DND-41 (cell line): ENCODE data around the gene ADCY9.

Experiments used
- ATAC-seq: fragments of 200-7000 bp; cut with Tn5 transposase; 3 replicates; pipeline ENCODE4 v1.9.1; 2021; ENCODE audit warnings: low read depth; ENCODE audit not compliant: insufficient read depth
- DNase-seq: peaks from one replicate; pipeline ENCODE4 v3.0.0-alpha.2; 2020
- H2AFZ ChIP-seq: 2 replicates; pipeline ENCODE4 v1.6.0; 2012; ENCODE audit warnings: low read depth, low read length
- H3K27ac ChIP-seq: 2 replicates; pipeline ENCODE4 v1.5.1; 2012; ENCODE audit warnings: low read length, inconsistent platforms
- H3K27me3 ChIP-seq: fragments of 200-600 bp; sonication (generic); 2 replicates; pipeline ENCODE4 v1.6.0; 2012; ENCODE audit warnings: low read length, mild to moderate bottlenecking, inconsistent platforms; ENCODE audit not compliant: insufficient read depth, poor library complexity
- H3K36me3 ChIP-seq: 2 replicates; pipeline ENCODE4 v1.5.1; 2012; ENCODE audit warnings: low read length, inconsistent platforms; ENCODE audit not compliant: insufficient read depth
- H3K4me1 ChIP-seq: 2 replicates; pipeline ENCODE4 v1.5.1; 2012; ENCODE audit warnings: mild to moderate bottlenecking, low read length; ENCODE audit not compliant: insufficient read depth
- H3K4me2 ChIP-seq: 2 replicates; pipeline ENCODE4 v1.6.0; 2012; ENCODE audit warnings: mild to moderate bottlenecking, moderate library complexity, low read length, inconsistent platforms; ENCODE audit not compliant: insufficient read depth
- H3K4me3 ChIP-seq, 2 experiments: fragments of 200-600 bp in 1 of 2; shearing (Covaris generic) in 1 of 2; 2 replicates each; pipeline ENCODE4 v1.5.1; 2012 to 2016; ENCODE audit warnings: inconsistent platforms in 2 of 2, low read length in 2 of 2, mild to moderate bottlenecking in 2 of 2, low read depth in 1 of 2, moderate library complexity in 1 of 2
- H3K79me2 ChIP-seq: 2 replicates; pipeline ENCODE4 v1.6.0; 2012; ENCODE audit warnings: low read length, inconsistent platforms; ENCODE audit not compliant: insufficient read depth
- H3K9ac ChIP-seq: 2 replicates; pipeline ENCODE4 v1.6.0; 2012; ENCODE audit warnings: low read depth, mild to moderate bottlenecking, inconsistent platforms, low read length, moderate library complexity
- H3K9me3 ChIP-seq: 2 replicates; pipeline ENCODE4 v1.5.1; 2012; ENCODE audit warnings: low read length, moderate library complexity, mild to moderate bottlenecking, inconsistent platforms; ENCODE audit not compliant: insufficient read depth, severe bottlenecking
- H4K20me1 ChIP-seq: 2 replicates; pipeline ENCODE4 v1.6.0; 2012; ENCODE audit warnings: low read length; ENCODE audit not compliant: insufficient read depth
- EZH2 ChIP-seq: IDR thresholded peaks from 3 replicates; pipeline ENCODE4 v1.6.1; 2012; ENCODE audit warnings: borderline replicate concordance, low read depth, mild to moderate bottlenecking, moderate library complexity, low read length, inconsistent platforms; ENCODE audit not compliant: severe bottlenecking
- TF ChIP-seq, protein P1 (sequence below): IDR thresholded peaks from 2 replicates; pipeline ENCODE4 v1.5.1; 2012; ENCODE audit warnings: borderline replicate concordance, low read length, moderate library complexity, mild to moderate bottlenecking; ENCODE audit not compliant: poor library complexity, severe bottlenecking; ENCODE audit errors: extremely low read depth

Gene ADCY9

DNA sequence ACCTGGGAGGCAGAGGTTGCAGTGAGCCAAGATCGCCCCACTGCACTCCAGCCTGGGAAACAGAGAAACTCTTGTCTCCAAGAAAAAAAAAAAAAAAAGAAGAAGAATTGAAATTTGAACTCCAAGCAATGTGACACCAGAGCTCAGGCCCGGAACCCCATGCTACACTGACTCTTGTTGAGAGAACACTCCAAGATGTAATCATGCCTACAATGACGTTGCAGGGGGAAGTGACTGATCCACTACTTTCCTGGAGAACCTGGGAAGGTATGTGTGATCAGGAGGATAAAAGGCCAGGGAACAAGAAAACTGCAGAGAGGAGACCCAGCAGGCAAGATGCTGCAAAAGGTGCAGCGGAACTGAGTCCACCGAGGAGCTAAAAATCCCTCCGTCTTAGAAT, 57.9 kb downstream of the ADCY9 start:
- Histone ChIP-seq H3K27ac (no peak overlapping the region), H3K79me2 (no peaks in the 10 kb centered on the region), H2AFZ (no peak overlapping the region), H3K4me2 (no peak overlapping the region), H3K4me3 (no peak overlapping the region), H3K27me3 (no peaks in the 10 kb centered on the region), H3K9ac (no peak overlapping the region), H3K36me3 (no peaks in the 10 kb centered on the region), H3K4me1 (no peaks in the 10 kb centered on the region), H3K9me3 (peaks cover 16% of the 10 kb centered on the region), H4K20me1 (no peaks in the 10 kb centered on the region)
- ATAC-seq (no peak), DNase-seq (no peak)
- TF ChIP-seq, protein P1, sequence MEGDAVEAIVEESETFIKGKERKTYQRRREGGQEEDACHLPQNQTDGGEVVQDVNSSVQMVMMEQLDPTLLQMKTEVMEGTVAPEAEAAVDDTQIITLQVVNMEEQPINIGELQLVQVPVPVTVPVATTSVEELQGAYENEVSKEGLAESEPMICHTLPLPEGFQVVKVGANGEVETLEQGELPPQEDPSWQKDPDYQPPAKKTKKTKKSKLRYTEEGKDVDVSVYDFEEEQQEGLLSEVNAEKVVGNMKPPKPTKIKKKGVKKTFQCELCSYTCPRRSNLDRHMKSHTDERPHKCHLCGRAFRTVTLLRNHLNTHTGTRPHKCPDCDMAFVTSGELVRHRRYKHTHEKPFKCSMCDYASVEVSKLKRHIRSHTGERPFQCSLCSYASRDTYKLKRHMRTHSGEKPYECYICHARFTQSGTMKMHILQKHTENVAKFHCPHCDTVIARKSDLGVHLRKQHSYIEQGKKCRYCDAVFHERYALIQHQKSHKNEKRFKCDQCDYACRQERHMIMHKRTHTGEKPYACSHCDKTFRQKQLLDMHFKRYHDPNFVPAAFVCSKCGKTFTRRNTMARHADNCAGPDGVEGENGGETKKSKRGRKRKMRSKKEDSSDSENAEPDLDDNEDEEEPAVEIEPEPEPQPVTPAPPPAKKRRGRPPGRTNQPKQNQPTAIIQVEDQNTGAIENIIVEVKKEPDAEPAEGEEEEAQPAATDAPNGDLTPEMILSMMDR, result no peak
- no peak for TF ChIP-seq EZH2

GRCh38 chr16:4057439-4057877, 58.8 kb downstream of the ADCY9 start:
- no peak for TF ChIP-seq EZH2
- TF ChIP-seq, protein P1, result no peak
- H3K27me3 ChIP-seq, result no peaks in the 10 kb centered on the region
- no peaks in the 10 kb centered on the region for H4K20me1 ChIP-seq
- no peaks in the 10 kb centered on the region for H3K4me1 ChIP-seq
- no peaks in the 10 kb centered on the region for H3K36me3 ChIP-seq
- no peak for ATAC-seq
- H3K4me3 ChIP-seq, result no peak overlapping the region
- H3K4me2 ChIP-seq, result no peak overlapping the region
- H3K9ac ChIP-seq, result no peak overlapping the region
- DNase-seq, result no peak
- peaks cover 16% of the 10 kb centered on the region for H3K9me3 ChIP-seq
- no peaks in the 10 kb centered on the region for H3K79me2 ChIP-seq
- no peak overlapping the region for H2AFZ ChIP-seq
- no peak overlapping the region for H3K27ac ChIP-seq

- ATAC-seq, result no peak
- H2AFZ ChIP-seq, result no peak overlapping the region
- no peaks in the 10 kb centered on the region for H3K36me3 ChIP-seq
- H3K9me3 ChIP-seq, result peaks cover 10% of the 10 kb centered on the region
- no peaks in the 10 kb centered on the region for H4K20me1 ChIP-seq
- no peak overlapping the region for H3K9ac ChIP-seq
- TF ChIP-seq, protein P1, result no peak
- TF ChIP-seq EZH2, result no peak
- no peaks in the 10 kb centered on the region for H3K79me2 ChIP-seq
- H3K4me2 ChIP-seq, result no peak overlapping the region
- no peaks in the 10 kb centered on the region for H3K27me3 ChIP-seq
- H3K27ac ChIP-seq, result no peak overlapping the region
- no peak overlapping the region for H3K4me3 ChIP-seq
- no peak for DNase-seq
- no peaks in the 10 kb centered on the region for H3K4me1 ChIP-seq
Observed at GRCh38 chr16:4056161-4057105, 59.8 kb downstream of the ADCY9 start.
